GM19238 (cell line): ENCODE measurements around the gene ZBTB16.
"Not testable (repeated sequence)": the region's sequence is repeated elsewhere in the genome, so short reads cannot be mapped to it uniquely, and the experiment has no call there.

ENCODE experiments used
- DNase-seq: peaks from one replicate; pipeline ENCODE4 v3.0.0; 2011; ENCODE audit warnings: low spot score; ENCODE audit not compliant: insufficient read length

The ZBTB16 gene

DNA sequence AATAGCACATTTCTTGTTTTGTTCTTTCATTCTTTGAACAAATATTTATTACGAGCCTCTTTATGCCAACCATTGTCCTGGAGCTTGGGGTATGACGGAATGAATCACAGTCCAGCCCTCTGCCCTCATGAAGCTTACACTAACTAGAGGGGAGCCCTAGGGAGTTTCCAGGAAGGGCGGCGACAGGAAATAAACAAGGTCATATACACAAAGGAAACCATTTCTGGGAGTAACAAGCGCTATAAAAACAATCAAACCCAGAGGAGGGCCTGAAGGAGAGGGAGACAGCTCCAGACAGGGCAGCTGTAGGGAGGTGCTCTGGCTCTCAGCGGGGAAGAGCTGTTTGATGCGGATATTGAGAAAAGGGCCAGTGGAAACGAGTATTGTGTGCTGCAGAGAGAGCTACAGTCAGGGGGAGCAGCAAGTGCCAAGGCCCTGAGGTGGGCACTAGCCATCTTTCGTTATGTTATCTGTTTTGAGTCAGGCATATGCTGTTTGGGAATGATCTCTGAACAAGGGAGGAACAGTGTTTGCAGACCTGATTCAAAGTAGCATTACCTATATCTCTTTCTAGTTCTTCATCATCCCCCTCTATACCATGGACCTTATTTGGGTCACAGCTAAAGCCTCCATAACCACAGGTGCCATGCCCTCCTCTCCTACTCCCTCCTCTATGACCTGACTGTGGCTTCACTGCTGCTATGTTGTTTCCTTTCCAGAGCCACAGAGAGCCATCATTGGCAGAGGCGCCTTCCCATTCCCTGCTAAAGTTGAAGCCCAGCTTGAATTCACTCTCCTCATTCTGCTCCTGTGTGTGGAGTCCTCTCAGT, 15.3 kb upstream of the ZBTB16 start:
- DNase-seq, result no peak

DNA sequence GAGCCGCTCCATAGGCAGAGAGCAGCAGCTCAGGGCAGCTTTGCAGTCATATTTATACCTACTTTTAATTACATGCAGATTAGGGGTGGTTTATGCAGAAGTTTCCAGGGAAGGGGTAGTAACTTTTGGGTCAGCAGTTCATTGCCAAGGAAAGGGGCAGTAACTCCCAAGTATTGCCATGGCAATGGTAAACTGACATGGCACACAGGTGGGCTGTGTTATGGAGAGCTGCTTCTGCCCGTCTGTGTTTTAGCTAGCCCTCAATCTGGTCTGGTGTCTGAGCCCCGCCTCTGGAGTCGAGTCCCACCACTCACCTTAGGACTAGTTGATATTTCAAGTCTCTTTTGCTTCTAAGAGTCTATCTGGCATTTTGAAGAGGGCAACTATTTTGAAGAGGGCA, 12.2 kb upstream of the ZBTB16 start:
- DNase-seq, result no peak

DNA sequence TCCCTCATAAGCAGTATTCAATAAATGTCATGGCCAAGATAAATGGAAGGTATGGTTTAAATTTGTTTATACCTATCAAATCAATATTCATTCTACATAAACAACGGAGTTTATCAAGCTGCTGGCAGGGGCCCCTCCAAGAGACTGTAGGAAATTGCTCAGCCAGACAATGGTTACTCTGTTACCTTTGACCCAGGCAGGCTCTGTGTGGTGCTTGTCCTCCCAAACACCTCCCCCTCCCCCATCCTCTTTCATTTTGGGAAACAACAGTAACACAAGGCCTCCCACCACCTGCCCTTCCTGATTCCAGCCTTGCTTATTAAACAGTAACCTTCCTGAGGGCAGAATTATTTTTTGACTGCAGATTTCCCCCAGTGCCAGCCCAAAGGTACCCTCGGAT, 10.5 kb upstream of the ZBTB16 start:
- no peak for DNase-seq

DNA sequence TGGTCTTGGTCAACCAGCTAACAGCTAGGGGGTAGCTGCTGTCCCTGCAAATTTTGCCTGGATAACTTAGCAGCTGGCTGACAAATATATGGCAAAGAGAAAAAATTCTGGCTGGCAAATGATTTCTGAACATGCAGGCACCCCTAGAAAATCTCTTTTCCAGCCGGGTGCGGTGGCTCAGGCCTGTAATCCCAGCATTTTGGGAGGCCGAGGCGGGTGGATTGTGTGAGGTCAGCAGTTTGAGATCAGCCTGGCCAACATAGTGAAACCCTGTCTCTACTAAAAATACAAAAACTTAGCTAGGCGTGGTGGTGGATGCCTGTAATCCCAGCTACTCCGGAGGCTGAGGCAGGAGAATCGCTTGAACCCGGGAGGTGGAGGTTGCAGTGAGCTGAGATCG, 9.7 kb upstream of the ZBTB16 start:
- not testable (repeated sequence) for DNase-seq

DNA sequence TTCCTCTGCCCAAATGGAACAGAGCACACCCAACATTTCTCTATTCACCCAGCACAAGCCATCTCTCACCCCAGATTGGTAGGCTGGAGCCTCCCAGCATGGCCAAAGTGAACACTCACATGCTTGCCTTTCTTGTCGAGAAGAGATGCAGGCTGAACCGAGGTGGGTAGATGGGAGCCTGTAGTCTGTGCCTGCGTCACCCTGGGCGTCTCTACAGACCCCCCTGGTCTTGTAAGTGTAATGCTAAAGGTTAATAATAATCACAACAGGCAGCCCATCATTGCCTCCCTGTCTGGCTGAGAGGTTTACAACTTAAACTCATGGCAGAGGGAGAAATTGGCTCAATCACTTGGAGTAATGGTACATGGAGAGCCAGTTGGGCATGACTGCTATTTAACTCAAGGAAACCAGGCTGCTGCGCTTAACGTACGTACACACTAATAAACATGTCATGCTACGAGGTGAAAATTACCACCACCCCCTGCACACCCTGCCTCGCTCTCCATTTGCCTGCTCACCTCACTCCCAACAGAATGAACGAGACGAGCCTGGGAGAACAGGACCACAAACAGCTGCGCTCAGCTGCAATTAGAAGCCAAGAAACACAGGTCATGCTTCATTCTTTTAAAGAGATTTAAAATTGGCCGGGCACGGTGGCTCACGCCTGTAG, 9.1 kb upstream of the ZBTB16 start:
- DNase-seq, result no peak

DNA sequence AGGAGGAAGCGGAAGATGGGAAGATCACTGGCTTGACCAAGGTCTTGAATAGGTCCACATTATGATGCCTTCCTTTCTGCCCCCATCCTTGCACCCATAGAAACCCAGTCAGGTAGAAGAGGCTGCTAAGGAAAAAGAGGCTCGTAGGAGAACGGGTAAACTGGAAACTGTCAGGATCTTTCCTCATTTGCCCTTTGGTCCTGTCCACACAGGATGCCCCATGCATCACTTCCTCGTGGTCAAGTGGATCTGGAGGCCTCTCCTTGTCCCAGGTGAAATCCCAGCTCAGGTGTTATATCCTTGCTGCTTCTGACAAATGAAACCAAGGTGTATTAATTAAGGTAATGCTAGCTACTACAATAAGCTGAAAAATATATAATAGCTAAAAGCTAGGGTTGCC, 8.0 kb upstream of the ZBTB16 start:
- no peak for DNase-seq

DNA sequence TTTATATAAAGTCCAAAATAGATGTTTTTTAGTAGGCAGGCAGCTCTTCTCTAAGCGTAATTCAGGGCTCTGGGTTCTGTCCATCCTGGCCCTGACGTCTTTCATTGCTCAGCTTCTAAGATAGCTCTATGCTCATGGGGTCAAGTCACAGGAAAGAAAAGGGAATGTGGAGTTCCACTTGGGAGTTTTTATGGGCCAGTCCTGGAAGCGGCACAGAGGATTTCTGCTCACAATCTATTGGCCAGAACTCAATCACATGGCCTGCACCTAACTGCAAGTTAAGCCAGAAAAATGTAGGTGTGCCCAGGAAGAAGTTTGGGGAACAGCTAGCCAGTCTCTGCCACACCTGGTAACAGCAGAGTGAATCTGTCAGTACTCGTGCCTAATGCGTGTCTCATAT, 7.4 kb upstream of the ZBTB16 start:
- DNase-seq, result no peak

DNA sequence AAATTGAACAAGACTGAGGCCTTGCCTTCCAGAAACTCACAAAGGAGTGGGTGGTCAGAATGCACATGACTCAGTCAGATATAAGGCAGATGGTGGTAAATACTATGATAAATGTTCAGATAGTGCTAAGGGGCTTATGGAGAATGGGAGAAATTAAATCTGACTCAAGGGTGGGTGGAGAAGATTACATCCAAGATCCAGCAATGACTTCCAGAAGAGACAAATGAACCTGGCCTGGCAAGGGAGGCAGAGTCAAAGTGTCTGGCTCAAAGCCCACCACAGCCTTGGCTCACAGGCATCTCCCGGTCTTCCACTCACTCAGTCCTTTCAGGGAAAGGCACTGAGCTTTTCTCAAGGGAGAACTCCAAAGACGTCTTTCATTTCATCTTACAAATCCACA, 6.1 kb upstream of the ZBTB16 start:
- no peak for DNase-seq

DNA sequence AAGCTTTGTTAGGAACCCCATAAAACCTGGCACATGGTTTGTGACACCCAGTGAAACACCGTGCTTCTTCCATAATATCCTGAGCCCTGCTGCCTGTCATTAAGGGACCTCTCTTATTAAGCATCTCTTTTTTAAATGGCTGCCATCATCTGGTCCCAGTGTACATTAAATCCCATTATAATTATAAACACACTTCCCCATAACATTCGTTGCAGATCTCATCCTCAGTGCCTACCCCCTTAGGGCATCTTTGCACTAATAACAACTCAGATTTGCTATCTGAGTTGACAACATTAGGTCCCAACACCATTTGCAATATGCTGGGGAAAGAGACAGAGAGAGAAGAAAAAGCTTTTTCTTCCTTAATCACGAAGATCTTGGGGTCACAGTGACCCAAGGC, 4.7 kb upstream of the ZBTB16 start:
- no peak for DNase-seq

DNA sequence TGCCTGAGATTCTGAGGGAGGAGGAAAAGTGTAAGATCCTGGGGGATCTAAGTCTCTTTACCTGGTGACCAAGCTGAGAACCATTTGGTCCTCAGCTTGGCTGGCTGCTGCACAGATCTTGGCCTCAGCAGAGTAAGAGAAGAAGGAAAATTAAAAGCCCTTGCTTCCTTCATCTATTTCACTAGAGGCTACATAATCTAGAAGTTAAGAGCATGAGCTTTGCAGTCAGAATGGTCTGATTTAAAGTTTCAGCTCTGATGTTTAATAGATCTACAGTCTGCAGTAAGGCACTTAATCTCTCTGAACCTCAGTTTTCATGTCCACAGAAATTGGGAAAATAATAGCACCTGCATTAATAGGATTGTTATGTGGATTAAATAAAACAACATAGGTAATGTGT, 3.1 kb upstream of the ZBTB16 start:
- no peak for DNase-seq

DNA sequence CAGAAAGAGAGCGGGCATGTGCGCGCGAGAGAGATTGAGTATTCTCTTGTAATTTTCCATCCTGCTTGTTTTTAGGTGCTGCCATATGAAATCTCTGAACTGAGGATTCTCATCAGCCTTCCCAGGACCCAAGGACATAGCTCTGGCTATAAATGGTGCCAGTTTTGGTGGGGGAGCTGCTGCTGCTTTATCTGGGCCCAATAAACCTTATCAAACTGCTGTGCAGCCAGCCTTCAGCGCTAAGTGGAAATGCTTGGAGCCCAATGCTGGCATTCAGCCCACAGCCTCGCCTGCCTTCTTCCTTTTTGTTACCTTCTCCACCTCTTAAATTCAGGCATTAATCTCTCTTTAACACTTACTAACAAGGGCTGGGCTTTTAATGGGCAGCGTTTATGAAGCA, 2.4 kb upstream of the ZBTB16 start:
- DNase-seq, result no peak

DNA sequence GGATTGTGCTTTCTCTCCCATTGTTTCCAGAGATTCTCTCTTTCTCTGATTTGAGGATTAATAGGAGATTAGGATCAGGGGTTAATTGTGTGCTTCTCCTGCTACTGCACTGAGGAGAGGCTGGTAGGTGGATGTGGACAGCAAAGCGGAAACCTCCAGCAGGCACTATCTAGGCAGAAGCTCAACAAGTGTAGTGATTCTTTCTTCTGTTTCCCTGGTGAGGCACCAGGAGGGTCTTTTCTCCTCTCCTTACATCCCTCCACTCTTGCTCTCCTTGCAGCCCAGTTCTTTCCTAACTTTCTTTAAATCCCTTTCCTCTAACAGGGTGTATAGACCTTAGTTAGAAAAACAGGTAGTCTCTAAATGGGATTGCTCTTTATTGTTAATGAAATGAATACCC, 1.9 kb upstream of the ZBTB16 start:
- no peak for DNase-seq

DNA sequence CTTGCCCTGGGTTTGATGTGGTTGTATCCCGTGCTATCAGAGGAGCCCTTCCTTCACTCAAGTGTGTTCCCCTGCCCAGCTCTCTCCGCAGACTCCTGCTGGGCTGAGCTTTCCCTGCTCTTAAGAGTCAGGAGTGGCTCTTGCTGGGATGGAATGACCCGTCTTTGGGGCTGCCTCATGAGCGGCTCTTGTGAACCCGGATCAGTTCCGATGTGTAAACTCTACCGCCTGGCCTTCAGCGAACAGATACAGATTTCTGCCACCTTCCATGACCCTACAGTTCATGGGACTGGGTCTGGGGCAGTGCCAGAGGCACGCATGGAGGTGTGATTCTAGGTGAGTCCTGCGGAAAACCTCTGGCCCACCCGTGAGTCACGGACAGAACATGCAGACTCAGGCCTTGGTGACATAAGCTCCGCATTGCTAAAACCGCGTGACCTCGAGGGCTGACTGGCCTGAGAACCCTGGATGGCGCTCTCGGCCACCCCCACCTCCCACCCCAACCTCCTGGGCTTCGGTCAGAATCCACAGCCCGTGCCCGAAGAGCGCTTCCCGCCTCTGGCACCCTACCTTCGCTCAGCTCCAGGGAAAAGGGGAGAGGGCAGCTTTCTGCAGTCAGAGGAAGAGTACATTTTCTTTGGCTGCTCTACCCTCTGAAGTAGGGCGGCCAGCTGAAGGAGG, 1.3 kb upstream of the ZBTB16 start:
- no peak for DNase-seq

DNA sequence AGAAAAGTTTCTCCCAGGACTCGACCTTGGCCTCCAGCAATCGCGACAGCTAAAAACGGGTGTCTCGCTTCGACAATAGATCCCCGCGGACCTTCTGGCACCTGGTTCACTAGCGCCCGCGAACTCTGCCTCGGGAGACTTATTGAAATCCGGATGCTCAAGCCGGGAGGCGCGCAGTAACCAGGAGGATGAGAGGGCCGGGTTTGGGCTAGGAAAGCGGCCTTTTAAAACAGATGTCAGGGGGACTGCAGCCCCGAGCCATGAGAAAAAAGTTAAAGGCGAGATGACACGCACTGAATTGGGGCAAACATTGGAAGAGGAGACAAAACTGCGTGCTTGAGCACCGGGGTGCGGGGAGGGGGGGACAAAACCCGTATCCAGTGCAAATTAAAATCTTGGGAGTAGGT, 637 bp upstream of the ZBTB16 start:
- DNase-seq, result no peak

DNA sequence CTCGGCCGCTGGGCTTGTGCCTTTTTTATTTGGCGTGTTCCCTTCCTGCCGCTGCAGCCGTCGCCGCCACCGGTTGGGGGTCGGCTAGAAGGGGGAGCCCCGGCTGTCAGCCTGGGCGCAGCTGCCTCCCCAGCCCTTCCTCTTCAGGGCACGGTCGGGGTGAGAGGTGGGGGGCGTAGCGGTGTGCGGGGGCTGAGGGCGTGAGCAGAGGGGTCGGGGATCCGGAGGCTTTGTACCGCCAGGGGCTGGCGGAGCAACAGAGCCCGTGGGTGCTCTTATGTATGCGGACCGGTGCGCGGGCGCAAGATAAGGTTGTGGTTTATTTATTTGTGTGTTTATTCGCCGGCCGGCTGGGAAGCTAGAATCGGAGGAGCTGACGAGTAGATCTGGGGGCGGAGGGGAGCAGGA, 477 bp downstream of the ZBTB16 start:
- no peak for DNase-seq

DNA sequence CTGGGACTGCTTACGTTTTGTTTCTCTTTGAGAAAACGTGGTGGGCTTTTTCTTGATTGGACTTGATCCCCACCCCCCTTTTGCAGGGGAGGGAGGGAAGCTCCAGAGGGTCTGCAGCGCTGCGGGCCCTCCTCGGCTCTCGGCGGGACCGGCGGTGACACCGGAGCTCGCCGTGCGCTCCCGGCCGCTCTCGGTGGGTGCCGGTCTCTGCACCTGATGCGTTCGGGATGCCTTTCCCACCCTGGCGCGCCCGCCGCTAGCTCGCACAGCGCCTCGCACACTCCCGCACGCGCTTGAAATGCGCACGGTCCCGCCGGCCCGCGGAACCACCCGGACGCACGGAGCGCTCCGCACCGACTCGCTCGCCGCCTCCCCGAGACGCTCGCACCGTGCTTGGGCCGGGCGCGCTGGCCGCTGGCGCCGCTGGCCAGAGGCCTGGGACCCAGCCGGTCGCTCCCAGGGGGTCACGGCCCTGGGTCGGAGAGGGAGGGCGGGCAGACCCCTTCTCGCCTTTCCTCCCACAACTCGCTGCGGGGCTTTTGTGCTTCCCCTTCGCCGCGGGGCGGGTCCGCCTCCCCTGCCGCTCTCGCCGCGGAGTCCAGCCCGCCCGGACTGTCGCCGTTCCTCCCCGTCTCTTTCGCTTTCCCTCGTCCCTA, 1.0 kb downstream of the ZBTB16 start:
- no peak for DNase-seq

DNA sequence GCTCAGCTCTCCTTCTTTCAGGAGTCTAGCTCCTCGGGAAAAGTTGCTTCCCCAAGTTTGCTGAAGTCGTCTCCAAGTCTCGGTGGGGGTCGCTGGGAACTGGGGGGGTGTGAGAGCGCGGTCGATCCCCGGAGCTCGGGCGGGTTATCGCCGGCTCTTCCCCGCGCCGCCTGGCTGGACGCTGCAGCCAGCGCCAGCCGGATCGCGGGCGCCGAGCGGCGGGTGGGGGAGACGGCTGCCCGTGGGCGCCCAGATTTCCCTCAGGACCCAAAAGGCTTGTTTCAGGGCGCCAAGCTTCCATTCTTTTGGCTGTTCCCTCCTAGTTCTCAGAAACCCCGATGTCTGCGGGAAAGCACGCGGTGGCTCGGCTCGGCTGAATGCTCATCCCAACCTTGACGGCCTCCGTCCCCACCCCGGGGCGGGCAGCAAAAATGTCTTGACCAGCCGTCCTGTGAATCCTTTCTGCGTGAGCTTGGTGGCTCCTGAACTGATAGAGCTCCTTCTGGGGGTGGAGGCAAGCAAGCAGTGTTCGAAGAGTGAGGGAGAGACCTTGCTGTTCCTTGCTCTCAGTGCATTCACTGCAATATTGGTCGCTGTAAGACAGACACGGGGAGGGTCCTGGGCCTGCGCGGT, 1.7 kb downstream of the ZBTB16 start:
- no peak for DNase-seq

DNA sequence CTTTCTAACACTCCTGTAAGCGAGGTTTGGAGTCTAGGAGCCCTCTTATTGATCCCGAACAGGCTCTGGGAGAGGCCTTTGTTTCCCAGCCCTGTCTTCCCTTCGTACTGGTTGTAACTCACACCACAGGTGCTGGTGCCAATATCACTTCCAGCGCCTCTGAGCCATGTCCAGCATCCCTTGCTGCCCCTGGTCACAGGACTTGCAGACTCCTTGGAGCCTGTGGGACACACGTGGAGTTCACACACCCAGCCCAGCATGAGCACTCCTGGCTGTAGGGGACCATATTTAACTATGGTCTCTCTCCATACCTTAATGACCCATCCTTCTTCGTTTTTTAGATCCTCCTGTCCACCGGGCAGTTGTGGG, 2.2 kb downstream of the ZBTB16 start:
- no peak for DNase-seq

DNA sequence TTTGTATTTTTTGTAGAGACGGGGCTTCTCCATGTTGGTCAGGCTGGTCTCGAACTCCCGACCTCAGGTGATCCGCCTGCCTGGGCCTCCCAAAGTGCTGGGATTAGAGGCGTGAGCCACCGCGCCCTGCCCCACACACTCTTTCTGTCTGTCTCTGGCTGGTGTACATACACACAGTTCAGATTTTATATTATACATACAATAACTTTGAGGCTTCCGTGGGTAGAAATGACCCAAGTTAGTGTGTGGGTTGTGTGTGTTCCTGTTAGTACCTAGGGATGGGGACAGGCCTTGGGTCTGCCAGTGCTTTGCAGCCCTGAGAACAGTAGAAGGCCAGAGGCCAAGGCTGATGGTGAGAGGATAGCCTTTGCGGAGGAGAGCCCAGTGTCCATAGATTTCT, 2.8 kb downstream of the ZBTB16 start:
- DNase-seq, result no peak

DNA sequence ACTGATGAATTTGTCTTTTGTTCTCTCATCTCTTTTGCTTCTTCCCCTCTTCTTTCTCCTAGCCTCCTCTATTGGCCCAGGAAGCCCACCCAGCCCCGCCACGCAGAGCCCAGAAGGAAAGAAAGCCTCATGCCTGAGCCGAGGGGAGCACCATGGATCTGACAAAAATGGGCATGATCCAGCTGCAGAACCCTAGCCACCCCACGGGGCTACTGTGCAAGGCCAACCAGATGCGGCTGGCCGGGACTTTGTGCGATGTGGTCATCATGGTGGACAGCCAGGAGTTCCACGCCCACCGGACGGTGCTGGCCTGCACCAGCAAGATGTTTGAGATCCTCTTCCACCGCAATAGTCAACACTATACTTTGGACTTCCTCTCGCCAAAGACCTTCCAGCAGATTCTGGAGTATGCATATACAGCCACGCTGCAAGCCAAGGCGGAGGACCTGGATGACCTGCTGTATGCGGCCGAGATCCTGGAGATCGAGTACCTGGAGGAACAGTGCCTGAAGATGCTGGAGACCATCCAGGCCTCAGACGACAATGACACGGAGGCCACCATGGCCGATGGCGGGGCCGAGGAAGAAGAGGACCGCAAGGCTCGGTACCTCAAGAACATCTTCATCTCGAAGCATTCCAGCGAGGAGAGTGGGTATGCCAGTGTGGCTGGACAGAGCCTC, 3.8 kb downstream of the ZBTB16 start:
- DNase-seq, result no peak

DNA sequence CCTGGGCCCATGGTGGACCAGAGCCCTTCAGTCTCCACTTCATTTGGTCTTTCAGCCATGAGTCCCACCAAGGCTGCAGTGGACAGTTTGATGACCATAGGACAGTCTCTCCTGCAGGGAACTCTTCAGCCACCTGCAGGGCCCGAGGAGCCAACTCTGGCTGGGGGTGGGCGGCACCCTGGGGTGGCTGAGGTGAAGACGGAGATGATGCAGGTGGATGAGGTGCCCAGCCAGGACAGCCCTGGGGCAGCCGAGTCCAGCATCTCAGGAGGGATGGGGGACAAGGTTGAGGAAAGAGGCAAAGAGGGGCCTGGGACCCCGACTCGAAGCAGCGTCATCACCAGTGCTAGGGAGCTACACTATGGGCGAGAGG, 4.3 kb downstream of the ZBTB16 start:
- DNase-seq, result no peak
